ENCODE measurements around the gene RAD51B.

RAD51B gene

DNA sequence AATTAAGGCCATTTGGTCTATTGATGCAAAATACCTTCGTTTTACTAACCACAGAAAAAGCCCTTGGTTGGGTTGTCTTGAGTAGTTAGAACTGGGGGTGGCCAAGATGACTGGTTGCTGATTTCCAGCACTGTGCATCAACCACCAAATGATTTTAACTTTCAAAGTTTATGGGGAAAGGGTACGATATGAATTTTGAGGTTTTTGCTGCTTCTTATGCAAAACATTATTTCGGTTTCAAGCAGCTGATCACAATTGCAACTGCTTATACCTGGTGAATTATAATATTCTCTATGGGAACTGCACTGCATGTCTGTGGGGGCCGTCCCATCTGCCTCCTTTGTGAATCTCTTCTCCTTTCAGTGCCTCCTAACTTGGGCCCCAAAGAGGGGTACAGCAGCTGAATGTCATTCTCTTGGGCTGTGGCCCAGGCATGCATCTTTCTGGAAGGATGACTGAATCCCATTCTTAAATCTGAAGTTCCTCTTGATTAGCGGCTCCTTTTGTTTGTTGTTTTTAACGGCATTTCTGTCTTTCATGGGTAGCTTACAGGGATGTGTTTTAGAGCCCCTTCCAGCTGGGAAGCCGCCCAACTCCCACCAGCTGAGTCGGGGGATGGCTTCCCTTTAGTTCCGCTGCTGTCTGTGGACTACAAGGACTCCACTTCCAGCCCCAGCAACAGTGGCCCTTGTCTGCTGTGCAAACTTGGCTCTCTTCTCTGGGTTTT lies 493.5 kb downstream of the RAD51B start:
- no peaks in the 10 kb centered on the region for H3K79me2 ChIP-seq
- peaks cover 7% of the 10 kb centered on the region for H3K4me1 ChIP-seq
- H3K27me3 ChIP-seq (ENCODE audit: control insufficient read depth, insufficient read depth, low read length) = no peaks in the 10 kb centered on the region
- no peak overlapping the region for H3K9ac ChIP-seq
- H3K4me3 ChIP-seq (ENCODE audit: low read depth, low read length) = no peak overlapping the region
- H2AFZ ChIP-seq = no peak overlapping the region
- no peaks in the 10 kb centered on the region for H3K36me3 ChIP-seq (ENCODE audit: control insufficient read depth, insufficient read depth, low read length)
- H3K4me2 ChIP-seq (ENCODE audit: low read length) = no peak overlapping the region
- TF ChIP-seq, protein P1, sequence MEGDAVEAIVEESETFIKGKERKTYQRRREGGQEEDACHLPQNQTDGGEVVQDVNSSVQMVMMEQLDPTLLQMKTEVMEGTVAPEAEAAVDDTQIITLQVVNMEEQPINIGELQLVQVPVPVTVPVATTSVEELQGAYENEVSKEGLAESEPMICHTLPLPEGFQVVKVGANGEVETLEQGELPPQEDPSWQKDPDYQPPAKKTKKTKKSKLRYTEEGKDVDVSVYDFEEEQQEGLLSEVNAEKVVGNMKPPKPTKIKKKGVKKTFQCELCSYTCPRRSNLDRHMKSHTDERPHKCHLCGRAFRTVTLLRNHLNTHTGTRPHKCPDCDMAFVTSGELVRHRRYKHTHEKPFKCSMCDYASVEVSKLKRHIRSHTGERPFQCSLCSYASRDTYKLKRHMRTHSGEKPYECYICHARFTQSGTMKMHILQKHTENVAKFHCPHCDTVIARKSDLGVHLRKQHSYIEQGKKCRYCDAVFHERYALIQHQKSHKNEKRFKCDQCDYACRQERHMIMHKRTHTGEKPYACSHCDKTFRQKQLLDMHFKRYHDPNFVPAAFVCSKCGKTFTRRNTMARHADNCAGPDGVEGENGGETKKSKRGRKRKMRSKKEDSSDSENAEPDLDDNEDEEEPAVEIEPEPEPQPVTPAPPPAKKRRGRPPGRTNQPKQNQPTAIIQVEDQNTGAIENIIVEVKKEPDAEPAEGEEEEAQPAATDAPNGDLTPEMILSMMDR (IDR thresholded peaks at IDR 0.05) = no peak
- no peak overlapping the region for H3K27ac ChIP-seq
- H3K9me3 ChIP-seq (ENCODE audit: control insufficient read depth, low read length) = no peaks in the 10 kb centered on the region

DNA sequence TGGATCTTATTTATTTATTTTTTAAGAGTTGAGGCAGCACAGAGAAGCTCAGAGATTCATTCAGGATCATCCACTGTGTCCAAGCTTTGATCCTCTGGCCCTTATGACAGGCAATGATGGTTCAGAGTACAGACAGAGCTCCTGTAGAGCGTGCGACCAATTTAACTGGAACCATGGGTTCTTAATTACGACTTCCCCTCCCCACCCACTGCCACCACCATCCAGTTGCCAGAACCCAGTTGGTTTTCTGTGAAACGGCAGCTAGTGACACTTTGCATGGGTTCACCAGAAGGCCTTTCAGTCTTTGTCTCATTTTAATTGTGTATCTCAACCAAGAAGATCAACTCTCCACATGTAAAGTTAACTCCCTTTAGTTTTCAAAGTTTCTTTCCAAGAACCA lies 495.1 kb downstream of the RAD51B start:
- Histone ChIP-seq H3K4me2 (ENCODE audit: low read length) (no peak overlapping the region), H3K79me2 (no peaks in the 10 kb centered on the region), H2AFZ (no peak overlapping the region), H3K4me1 (no peaks in the 10 kb centered on the region), H3K4me3 (ENCODE audit: low read depth, low read length) (no peak overlapping the region), H3K9ac (no peak overlapping the region), H3K9me3 (ENCODE audit: control insufficient read depth, low read length) (no peaks in the 10 kb centered on the region), H3K27ac (no peak overlapping the region), H3K36me3 (ENCODE audit: control insufficient read depth, insufficient read depth, low read length) (no peaks in the 10 kb centered on the region), H3K27me3 (ENCODE audit: control insufficient read depth, insufficient read depth, low read length) (no peaks in the 10 kb centered on the region)
- TF ChIP-seq, protein P1 (IDR thresholded peaks at IDR 0.05) = no peak

DNA sequence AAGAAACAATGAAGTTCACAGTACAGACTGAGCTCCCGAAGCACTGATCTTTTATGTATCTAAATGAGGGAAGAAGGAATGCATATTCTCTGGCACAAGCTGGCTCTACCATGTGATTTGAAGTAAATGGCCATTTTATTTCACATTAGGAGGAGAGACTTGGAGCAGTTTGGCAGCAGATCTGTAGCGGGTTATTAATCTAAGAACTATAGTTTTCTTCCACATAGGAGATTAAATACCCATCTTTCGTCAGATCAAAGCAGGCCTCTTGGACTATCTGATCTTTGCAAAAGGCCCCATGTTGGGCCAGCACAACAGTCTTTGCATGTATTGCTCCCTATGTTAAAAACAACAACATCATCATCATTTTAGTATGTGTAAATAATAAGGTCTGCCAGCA lies 495.5 kb downstream of the RAD51B start:
- TF ChIP-seq, protein P1 (IDR thresholded peaks at IDR 0.05) = no peak
- H3K27ac ChIP-seq = no peak overlapping the region
- H3K4me1 ChIP-seq = no peaks in the 10 kb centered on the region
- H3K4me2 ChIP-seq (ENCODE audit: low read length) = no peak overlapping the region
- H3K9ac ChIP-seq = no peak overlapping the region
- no peak overlapping the region for H3K4me3 ChIP-seq (ENCODE audit: low read depth, low read length)
- H3K27me3 ChIP-seq (ENCODE audit: control insufficient read depth, insufficient read depth, low read length) = no peaks in the 10 kb centered on the region
- H3K9me3 ChIP-seq (ENCODE audit: control insufficient read depth, low read length) = no peaks in the 10 kb centered on the region
- H3K79me2 ChIP-seq = no peaks in the 10 kb centered on the region
- H3K36me3 ChIP-seq (ENCODE audit: control insufficient read depth, insufficient read depth, low read length) = no peaks in the 10 kb centered on the region
- no peak overlapping the region for H2AFZ ChIP-seq

DNA sequence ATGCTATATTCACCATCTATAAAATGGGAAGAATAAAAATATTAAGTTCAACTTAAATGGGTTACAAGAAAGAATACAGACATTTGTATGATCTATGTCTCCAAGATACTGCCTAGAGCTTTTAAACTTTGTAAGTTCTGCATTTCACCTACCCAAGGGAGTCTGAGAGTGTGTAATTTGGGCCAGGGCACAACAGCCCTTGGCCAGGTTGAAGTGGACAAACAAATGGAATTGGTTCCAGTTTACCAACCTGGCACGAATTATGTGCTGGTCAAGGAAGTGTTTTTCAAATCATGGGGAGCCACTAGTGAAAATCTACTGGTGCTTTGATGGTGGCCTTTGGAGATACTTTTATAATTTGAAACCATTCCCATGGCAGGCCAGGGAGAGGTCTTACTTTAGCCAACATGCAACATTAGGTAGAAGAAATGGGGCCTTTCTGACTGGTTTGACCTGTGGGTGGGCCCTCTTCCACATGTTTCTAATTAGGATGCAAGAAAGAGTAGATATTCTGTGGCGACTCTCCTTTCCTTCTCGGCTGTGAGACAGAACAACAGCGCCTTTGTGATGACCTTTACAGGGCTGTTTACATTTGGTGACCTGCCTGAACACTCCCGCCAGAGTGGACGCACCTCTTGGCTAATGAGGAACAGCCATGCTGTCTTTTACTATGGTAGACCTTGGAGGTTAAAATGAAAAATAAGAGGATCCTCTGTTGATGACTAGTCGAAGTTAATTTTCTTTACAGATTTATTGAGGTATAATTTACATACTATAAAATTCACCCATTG lies 496.7 kb downstream of the RAD51B start:
- Histone ChIP-seq H3K9me3 (ENCODE audit: control insufficient read depth, low read length) (no peaks in the 10 kb centered on the region), H3K27ac (no peak overlapping the region), H3K79me2 (no peaks in the 10 kb centered on the region), H3K4me2 (ENCODE audit: low read length) (no peak overlapping the region), H3K4me1 (no peaks in the 10 kb centered on the region), H2AFZ (no peak overlapping the region), H3K27me3 (ENCODE audit: control insufficient read depth, insufficient read depth, low read length) (no peaks in the 10 kb centered on the region), H3K4me3 (ENCODE audit: low read depth, low read length) (no peak overlapping the region), H3K36me3 (ENCODE audit: control insufficient read depth, insufficient read depth, low read length) (no peaks in the 10 kb centered on the region), H3K9ac (no peak overlapping the region)
- TF ChIP-seq, protein P1 (IDR thresholded peaks at IDR 0.05) = no peak

Data from parathyroid adenoma (tissue), 2 donors.